Esophagus squamous epithelium (tissue), 5 donors: ENCODE data around the gene GREB1. TPM values are rescaled to one million over a fixed set of nuclear protein-coding genes. Genes with fewer than 3 reads are reported as not detected.

Experiments used
- DNase-seq: peaks from one replicate; lab custom pipeline; 2025; lab: John Stamatoyannopoulos, UW
- H3K27ac ChIP-seq, 4 donors: fragments of 200-600 bp; sonication (generic); one replicate each; pipeline ENCODE4 v1.5.1; 2016 to 2019; ENCODE audit warnings: mild to moderate bottlenecking in 1 of 4
- H3K27me3 ChIP-seq, 4 donors: fragments of 200-600 bp; sonication (generic); 1 replicate in 3 of 4; 2 replicates in 1 of 4; pipeline versions ENCODE4 v1.5.1 to v1.6.0; 2017 to 2021; ENCODE audit warnings: antibody characterized with exemption in 1 of 4
- H3K36me3 ChIP-seq, 3 donors: fragments of 200-600 bp; sonication (generic); one replicate each; pipeline ENCODE4 v1.5.1; 2016 to 2019
- H3K4me1 ChIP-seq, 3 donors: fragments of 200-600 bp; sonication (generic); one replicate each; pipeline ENCODE4 v1.5.1; 2017 to 2019
- H3K4me3 ChIP-seq, 4 donors: fragments of 200-600 bp; sonication (generic); 1 replicate in 3 of 4; 2 replicates in 1 of 4; pipeline ENCODE4 v1.5.1; 2016 to 2019; ENCODE audit warnings: mild to moderate bottlenecking in 2 of 4, moderate library complexity in 1 of 4
- H3K9me3 ChIP-seq, 3 donors: fragments of 200-600 bp; sonication (generic); one replicate each; pipeline ENCODE4 v1.5.1; 2016 to 2019
- CTCF ChIP-seq, 6 experiments: fragments of 450-650 bp in 4 of 6; fragments of 200-600 bp in 2 of 6; sonication (generic) in 2 of 6; IDR thresholded peaks; one replicate each; pipeline ENCODE4 v1.5.1; 2016 to 2019; ENCODE audit warnings: antibody characterized with exemption in 6 of 6, mild to moderate bottlenecking in 4 of 6, moderate library complexity in 4 of 6
- POLR2A ChIP-seq, 4 donors: fragments of 450-650 bp; IDR thresholded peaks; one replicate each; pipeline ENCODE4 v1.6.1; 2017; ENCODE audit warnings: antibody characterized with exemption in 4 of 4, mild to moderate bottlenecking in 4 of 4, moderate library complexity in 3 of 4
- WGBS, 2 donors: methylation state at CpG; one replicate each; pipeline ENCODE4 v1.1.5; 2018; 5-methylcytosine and 5-hydroxymethylcytosine counted together
- intact Hi-C: fragments of 100-400 bp; cut with DNase I; formaldehyde crosslinking; loops from one replicate; pipeline ENCODE4 v1.15.0; 2022
- total RNA-seq, 4 donors: library from RNA; depleted of rRNA; stranded (reverse); fragments of >200 nt; gene quantifications; one replicate each; pipeline ENCODE4 v1.1.0, GENCODE V29; 2016
- donor health status: DM: yes; HTN: yes; CAD: no.

GREB1 gene
- total RNA-seq, 4 donors from 2014 or later: 0.08 to 1.7 (median 0.51) TPM

- Histone ChIP-seq H3K27me3 (peaks cover 0 to 66% (median 0%) of the 10 kb centered on the region in 4 donors), H3K4me3 (no peak overlapping the region), H3K9me3 (no peaks in the 10 kb centered on the region), H3K27ac (no peak overlapping the region), H3K4me1 (peaks cover 0 to 7% (median 6%) of the 10 kb centered on the region in 3 donors), H3K36me3 (no peaks in the 10 kb centered on the region)
- WGBS, 2 donors: 80 to 89% methylated on average over 9 to 11 of the region's 11 CpGs
- DNase-seq: no peak
- no peak for TF ChIP-seq CTCF (IDR thresholded peaks at IDR 0.05)
- TF ChIP-seq POLR2A (IDR thresholded peaks at IDR 0.05): no peak
- intact Hi-C loops: no loop called here
These were observed 131.2 kb downstream of the GREB1 start for GRCh38 chr2:11665028-11665427.

GRCh38 chr2:11665510-11666362 lies 131.9 kb downstream of the GREB1 start:
- no peak for DNase-seq
- Histone ChIP-seq H3K27ac (no peak overlapping the region), H3K4me3 (no peak overlapping the region), H3K9me3 (no peaks in the 10 kb centered on the region), H3K36me3 (no peaks in the 10 kb centered on the region), H3K4me1 (peaks cover 0 to 10% (median 8%) of the 10 kb centered on the region in 3 donors), H3K27me3 (peaks cover 0 to 67% (median 0%) of the 10 kb centered on the region in 4 donors)
- intact Hi-C loops: no loop called here
- no peak for TF ChIP-seq POLR2A (IDR thresholded peaks at IDR 0.05)
- 68 to 78% methylated on average over 6 to 10 of the region's 10 CpGs for WGBS, 2 donors

GRCh38 chr2:11667194-11667593 lies 133.3 kb downstream of the GREB1 start:
- intact Hi-C loops: no loop called here
- H3K27me3 ChIP-seq: peaks cover 0 to 69% (median 0%) of the 10 kb centered on the region in 4 donors
- no peak for TF ChIP-seq CTCF (IDR thresholded peaks at IDR 0.05)
- H3K4me3 ChIP-seq: no peak overlapping the region
- peaks cover 0 to 10% (median 8%) of the 10 kb centered on the region in 3 donors for H3K4me1 ChIP-seq
- WGBS, 2 donors: 45% methylated on average over 3 of the region's 3 CpGs
- H3K36me3 ChIP-seq: no peaks in the 10 kb centered on the region
- no peaks in the 10 kb centered on the region for H3K9me3 ChIP-seq
- no peak for DNase-seq
- H3K27ac ChIP-seq: no peak overlapping the region

- no peak overlapping the region for H3K4me3 ChIP-seq
- peaks cover 0 to 10% (median 8%) of the 10 kb centered on the region in 3 donors for H3K4me1 ChIP-seq
- no peaks in the 10 kb centered on the region for H3K9me3 ChIP-seq
- 61 to 75% methylated on average over 10 to 14 of the region's 16 CpGs for WGBS, 2 donors
- DNase-seq: no peak
- no peaks in the 10 kb centered on the region for H3K36me3 ChIP-seq
- TF ChIP-seq CTCF (IDR thresholded peaks at IDR 0.05): no peak
- TF ChIP-seq POLR2A (IDR thresholded peaks at IDR 0.05): no peak
- intact Hi-C loops: no loop called here
- no peak overlapping the region for H3K27ac ChIP-seq
- H3K27me3 ChIP-seq: peaks cover 0 to 68% (median 0%) of the 10 kb centered on the region in 4 donors
These were observed 134.2 kb downstream of the GREB1 start for GRCh38 chr2:11667866-11668637.

GRCh38 chr2:11669454-11670291 lies 135.8 kb downstream of the GREB1 start, which contains the start of gene NTSR2:
NTSR2 (minus strand) TSS chr2:11670195; CDS start chr2:11670129, 66 bp downstream.
- H3K4me1 ChIP-seq: peaks cover 0 to 10% (median 8%) of the 10 kb centered on the region in 3 donors
- TF ChIP-seq CTCF (IDR thresholded peaks at IDR 0.05) (no peak), POLR2A (IDR thresholded peaks at IDR 0.05) (no peak)
- H3K36me3 ChIP-seq: no peaks in the 10 kb centered on the region
- DNase-seq: no peak
- no peaks in the 10 kb centered on the region for H3K9me3 ChIP-seq
- intact Hi-C loops: no loop called here
- no peak within 1 kb of the TSS for H3K27ac ChIP-seq
- peak within 1 kb of the TSS in 1 of 4 donors; percentile 19 for H3K4me3 ChIP-seq
- WGBS, 2 donors: 0% methylated on average over 1 of the region's 93 CpGs; no CpG with 5 or more reads in 1 of the 2 donors
- H3K27me3 ChIP-seq: peaks cover 0 to 71% (median 0%) of the 10 kb centered on the region in 4 donors
